Right renal pelvis (tissue), 4 donors: ENCODE data around the gene GAGE1. TPM values are rescaled to one million over a fixed set of nuclear protein-coding genes. Genes with fewer than 3 reads are reported as not detected.
"Not testable (repeated sequence)": the region's sequence is repeated elsewhere in the genome, so short reads cannot be mapped to it uniquely, and the experiment has no call there.

Experiments
- DNase-seq, 4 donors: peaks; one replicate each; pipeline ENCODE4 v3.0.0-alpha.2; 2013; ENCODE audit warnings: low read depth in 4 of 4, low spot score in 3 of 4, missing footprints in 1 of 4
- polyA plus RNA-seq, 4 donors: library from polyadenylated mRNA; unstranded; fragments of 120-200 nt; gene quantifications; one replicate each; pipeline ENCODE4 v1.2.1, GENCODE V29; 2013; ENCODE audit not compliant: insufficient read length in 4 of 4

Gene GAGE1, protein sequence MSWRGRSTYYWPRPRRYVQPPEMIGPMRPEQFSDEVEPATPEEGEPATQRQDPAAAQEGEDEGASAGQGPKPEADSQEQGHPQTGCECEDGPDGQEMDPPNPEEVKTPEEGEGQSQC
- polyA plus RNA-seq, result not detected

DNA sequence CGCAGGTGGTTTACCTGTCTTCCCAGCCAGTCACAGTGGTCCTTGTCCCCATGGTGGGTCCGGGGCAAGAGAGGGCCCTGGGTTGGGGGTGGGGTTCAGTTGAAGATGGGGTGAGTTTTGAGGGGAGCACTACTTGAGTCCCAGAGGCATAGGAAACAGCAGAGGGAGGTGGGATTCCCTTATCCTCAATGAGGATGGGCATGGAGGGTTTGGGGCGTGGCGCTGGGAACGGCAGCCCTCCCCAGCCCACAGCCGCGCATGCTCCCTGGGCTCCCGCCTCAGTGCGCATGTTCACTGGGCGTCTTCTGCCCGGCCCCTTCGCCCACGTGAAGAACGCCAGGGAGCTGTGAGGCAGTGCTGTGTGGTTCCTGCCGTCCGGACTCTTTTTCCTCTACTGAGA lies at the start of gene GAGE1:
GAGE1 (plus strand) TSS at position 301 of the 400 bp plus-strand sequence. CDS start 1,155 bp downstream, outside the sequence.
- DNase-seq, result not testable (repeated sequence)

- DNase-seq, result not testable (repeated sequence)
These were observed 47.8 kb upstream of the GAGE1 start, which contains the start of gene GAGE12E for GRCh38 chrX:49550989-49551388. TSS of gene GAGE12E (plus strand) at chrX:49551289. CDS start at chrX:49552444, 1,155 bp downstream.

GRCh38 chrX:49560542-49560941 lies 38.3 kb upstream of the GAGE1 start, which contains the start of gene GAGE12F:
TSS of gene GAGE12F (plus strand) at chrX:49560842. CDS start at chrX:49561997, 1,155 bp downstream.
- not testable (repeated sequence) for DNase-seq

- not testable (repeated sequence) for DNase-seq
These were observed 30.1 kb upstream of the GAGE1 start for GRCh38 chrX:49568728-49569127.

- not testable (repeated sequence) for DNase-seq
These were observed 29.7 kb upstream of the GAGE1 start for GRCh38 chrX:49569152-49569551.

- not testable (repeated sequence) for DNase-seq
These were observed 28.7 kb upstream of the GAGE1 start, which contains the start of gene GAGE12G for GRCh38 chrX:49570100-49570499. TSS of gene GAGE12G (plus strand) at chrX:49570400. CDS start at chrX:49571555, 1,155 bp downstream.

DNA sequence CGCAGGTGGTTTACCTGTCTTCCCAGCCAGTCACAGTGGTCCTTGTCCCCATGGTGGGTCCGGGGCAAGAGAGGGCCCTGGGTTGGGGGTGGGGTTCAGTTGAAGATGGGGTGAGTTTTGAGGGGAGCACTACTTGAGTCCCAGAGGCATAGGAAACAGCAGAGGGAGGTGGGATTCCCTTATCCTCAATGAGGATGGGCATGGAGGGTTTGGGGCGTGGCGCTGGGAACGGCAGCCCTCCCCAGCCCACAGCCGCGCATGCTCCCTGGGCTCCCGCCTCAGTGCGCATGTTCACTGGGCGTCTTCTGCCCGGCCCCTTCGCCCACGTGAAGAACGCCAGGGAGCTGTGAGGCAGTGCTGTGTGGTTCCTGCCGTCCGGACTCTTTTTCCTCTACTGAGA lies 19.2 kb upstream of the GAGE1 start, which contains the start of gene GAGE12H:
GAGE12H (plus strand) TSS at position 301 of the 400 bp plus-strand sequence. CDS start 1,155 bp downstream, outside the sequence.
- DNase-seq, result not testable (repeated sequence)

DNA sequence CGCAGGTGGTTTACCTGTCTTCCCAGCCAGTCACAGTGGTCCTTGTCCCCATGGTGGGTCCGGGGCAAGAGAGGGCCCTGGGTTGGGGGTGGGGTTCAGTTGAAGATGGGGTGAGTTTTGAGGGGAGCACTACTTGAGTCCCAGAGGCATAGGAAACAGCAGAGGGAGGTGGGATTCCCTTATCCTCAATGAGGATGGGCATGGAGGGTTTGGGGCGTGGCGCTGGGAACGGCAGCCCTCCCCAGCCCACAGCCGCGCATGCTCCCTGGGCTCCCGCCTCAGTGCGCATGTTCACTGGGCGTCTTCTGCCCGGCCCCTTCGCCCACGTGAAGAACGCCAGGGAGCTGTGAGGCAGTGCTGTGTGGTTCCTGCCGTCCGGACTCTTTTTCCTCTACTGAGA lies 9.6 kb upstream of the GAGE1 start, which contains the start of gene GAGE2A:
GAGE2A (plus strand) TSS at position 301 of the 400 bp plus-strand sequence. CDS start 1,155 bp downstream, outside the sequence.
- not testable (repeated sequence) for DNase-seq

DNA sequence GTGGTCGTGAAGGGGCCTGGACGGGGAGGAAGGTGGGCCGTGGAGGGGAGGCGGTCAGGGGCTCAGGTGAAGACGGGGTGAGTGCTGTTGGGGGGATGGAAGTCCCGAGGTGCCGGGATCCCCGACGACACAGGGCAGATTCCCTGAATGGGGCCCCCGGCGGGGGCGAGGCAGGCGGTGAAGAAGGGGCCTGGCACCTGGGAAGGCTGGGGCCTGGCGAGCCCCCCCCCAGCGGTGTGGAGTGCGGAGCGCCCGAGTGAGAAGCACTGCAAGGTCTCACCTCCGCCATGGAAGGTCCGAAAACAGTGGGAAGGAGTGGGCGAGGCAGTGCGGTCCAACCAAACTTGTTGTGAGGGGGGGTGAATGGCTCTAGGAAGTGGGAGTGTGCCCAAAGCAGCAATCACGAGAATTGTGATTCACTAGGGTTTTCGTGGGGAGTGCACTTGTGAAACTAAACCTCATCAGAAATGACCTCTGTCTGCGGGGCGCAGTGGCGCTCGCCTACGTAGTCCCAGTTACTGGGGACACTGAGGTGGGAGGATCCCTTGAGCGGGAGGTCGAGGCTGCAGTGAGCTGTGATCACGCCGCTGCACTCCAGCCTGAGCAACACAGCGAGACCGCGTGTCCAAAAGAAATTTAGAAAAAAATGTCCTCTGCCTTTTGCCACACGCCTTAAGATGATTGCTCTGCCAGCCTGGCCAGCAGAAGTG lies 8.9 kb upstream of the GAGE1 start:
- DNase-seq, result not testable (repeated sequence)

DNA sequence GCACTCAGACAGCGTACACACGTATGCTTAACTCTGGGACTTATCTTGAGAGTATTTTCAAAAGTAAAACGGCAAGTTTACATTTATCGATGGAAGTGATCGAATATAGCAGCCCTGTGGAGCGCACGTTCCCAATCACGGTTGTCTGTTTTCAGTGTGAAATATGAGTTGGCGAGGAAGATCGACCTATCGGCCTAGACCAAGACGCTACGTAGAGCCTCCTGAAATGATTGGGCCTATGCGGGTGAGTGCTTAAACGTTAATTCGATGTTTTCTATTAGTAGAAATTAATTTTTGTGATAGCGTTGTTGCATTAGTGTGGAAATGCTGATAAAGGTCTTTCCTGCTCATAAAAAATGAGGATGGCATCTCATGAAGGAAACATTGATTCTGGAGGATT lies 8.3 kb upstream of the GAGE1 start:
- not testable (repeated sequence) for DNase-seq

GRCh38 chrX:49610718-49611310 lies 12.0 kb downstream of the GAGE1 start:
- no peak for DNase-seq

DNA sequence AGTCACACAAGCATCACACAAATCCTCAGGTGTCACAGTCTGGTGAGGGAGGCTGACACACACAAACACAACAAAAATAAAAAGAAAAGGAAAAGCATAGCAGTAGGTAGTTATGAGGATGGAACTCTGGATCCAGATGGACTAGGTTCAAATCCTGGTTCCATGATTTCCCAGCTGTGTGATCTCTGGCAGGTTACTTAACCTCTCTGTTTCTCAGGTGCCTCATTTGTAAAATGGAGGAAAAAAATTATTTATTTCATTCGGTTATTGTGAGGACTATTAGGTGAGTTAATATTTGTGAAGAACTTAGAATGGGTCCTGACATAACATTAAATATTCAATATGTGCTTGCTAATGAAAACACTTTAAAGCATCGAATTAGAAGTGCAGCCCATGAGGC lies 19.8 kb downstream of the GAGE1 start:
- DNase-seq, result no peak

DNA sequence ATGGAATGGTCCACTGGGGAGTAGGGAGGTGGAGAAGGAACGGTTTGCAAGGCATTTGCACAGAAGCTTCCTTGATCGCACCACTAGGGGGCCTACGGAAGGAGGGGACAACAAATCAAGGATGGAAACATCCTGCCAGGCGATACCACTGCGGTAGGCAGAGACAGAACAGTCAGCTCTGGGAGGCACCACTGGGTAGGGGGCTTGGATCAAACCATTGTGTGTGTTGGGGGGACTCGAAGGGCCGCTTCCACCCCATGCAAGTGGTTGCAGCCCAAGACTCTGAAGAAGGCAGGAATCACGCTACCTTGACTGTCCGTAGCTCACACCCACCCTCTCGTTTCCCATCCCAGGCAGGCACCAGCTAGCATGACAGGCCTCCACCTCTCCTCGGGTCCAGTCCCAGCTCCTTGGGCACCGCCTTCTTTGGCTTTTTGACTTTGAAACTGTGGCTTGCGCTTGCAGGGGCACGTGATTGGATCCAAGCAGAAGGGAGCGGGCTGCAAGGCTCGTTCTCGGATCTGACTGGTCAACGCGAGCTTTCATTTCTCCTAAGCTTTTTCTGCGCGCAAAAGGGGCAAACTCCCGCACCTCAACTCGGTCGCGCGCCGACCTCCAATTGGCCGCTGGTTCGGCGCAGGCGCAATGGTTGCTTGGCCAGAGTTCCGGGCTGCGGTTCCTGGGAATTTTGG lies 28.4 kb downstream of the GAGE1 start:
- DNase-seq, result no peak

- DNase-seq, result no peak
These were observed 46.3 kb downstream of the GAGE1 start for GRCh38 chrX:49644991-49645637.

- DNase-seq, result no peak
These were observed 57.7 kb downstream of the GAGE1 start for GRCh38 chrX:49656533-49656932.

Other genes with a start within 250 kb of the GAGE1 start
- gene GAGE12C, start 66.8 kb upstream of the GAGE1 start, polyA plus RNA-seq, result not detected
- not detected for gene GAGE12D, start 57.3 kb upstream of the GAGE1 start, polyA plus RNA-seq
- gene GAGE12E, start 47.7 kb upstream of the GAGE1 start, polyA plus RNA-seq, result under 1 TPM in 1 of 4 donors, not detected in 3; 0.51 TPM
- gene GAGE12F, start 38.2 kb upstream of the GAGE1 start, polyA plus RNA-seq, result not detected
- not detected for gene GAGE12G, start 28.6 kb upstream of the GAGE1 start, polyA plus RNA-seq
- gene GAGE12H, start 19.1 kb upstream of the GAGE1 start, polyA plus RNA-seq, result not detected
- gene GAGE2A, start 9.5 kb upstream of the GAGE1 start, polyA plus RNA-seq, result not detected
- gene PAGE1, start 97.0 kb downstream of the GAGE1 start, polyA plus RNA-seq, result not detected
- gene PAGE4, start 230.3 kb downstream of the GAGE1 start, polyA plus RNA-seq, result 1 to 10 TPM in 2 of 4 donors, under 1 TPM in 2; 0.79 to 1.6 (median 1.2) TPM